ENCODE data around the gene ADSS1.

DNA sequence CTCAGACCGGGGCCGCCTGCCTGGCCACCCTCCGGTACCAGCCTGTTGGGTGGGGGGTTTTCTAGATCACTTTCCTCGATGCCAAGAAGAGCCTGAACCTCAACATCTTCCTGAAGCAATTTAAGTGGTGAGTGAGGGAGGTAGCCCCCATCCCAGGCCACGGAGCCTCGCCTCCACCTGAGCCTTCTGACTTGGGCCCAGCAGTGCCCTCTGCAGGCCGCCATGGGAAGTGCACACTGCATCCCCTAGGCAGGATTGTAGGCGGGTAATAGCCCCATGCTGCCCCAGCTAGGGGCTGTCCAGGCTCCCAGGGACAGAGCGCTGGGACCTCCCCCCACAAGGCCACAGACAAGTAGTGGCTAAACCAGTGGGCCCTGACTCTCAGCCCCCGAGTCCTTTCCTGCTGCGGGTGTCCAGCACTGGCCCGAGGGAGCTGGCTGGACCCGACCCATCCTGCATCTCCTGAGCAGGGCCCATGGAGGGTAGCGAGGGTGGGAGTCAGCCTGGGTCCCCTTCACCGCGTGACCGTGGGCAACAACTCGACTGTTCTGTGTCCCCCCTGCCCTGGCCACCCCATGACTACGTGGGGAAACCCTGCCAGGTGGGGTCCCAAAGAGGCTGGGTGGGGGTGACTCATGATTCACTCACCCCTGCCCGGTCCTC, 15.3 kb upstream of the ADSS1 start:
- TF ChIP-seq, protein P1, sequence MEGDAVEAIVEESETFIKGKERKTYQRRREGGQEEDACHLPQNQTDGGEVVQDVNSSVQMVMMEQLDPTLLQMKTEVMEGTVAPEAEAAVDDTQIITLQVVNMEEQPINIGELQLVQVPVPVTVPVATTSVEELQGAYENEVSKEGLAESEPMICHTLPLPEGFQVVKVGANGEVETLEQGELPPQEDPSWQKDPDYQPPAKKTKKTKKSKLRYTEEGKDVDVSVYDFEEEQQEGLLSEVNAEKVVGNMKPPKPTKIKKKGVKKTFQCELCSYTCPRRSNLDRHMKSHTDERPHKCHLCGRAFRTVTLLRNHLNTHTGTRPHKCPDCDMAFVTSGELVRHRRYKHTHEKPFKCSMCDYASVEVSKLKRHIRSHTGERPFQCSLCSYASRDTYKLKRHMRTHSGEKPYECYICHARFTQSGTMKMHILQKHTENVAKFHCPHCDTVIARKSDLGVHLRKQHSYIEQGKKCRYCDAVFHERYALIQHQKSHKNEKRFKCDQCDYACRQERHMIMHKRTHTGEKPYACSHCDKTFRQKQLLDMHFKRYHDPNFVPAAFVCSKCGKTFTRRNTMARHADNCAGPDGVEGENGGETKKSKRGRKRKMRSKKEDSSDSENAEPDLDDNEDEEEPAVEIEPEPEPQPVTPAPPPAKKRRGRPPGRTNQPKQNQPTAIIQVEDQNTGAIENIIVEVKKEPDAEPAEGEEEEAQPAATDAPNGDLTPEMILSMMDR (IDR thresholded peaks at IDR 0.05), result peak; percentile 94 to 97 (median 96)
- TF ChIP-seq POLR2AphosphoS5 (IDR thresholded peaks at IDR 0.05) (no peak), POLR2A (IDR thresholded peaks at IDR 0.05) (no peak)
